ENCODE results near the gene FASN. TPM values are rescaled to one million over a fixed set of nuclear protein-coding genes. Genes with fewer than 3 reads are reported as not detected.

FASN gene
- total RNA-seq = 351 and 360 TPM in 2 replicates
- polyA plus RNA-seq = 101 and 130 TPM in 2 replicates
- 65.4 and 99.2 TPM in 2 replicates for polyA plus RNA-seq (2011; cell fraction: cytosol; rRNA removed)
- 138 and 140 TPM in 2 replicates for polyA plus RNA-seq (2011; cell fraction: nucleus; rRNA removed)
- polyA plus RNA-seq (2012) = 87.0 and 96.4 TPM in 2 replicates
- polyA minus RNA-seq = 113 and 145 TPM in 2 replicates
- polyA minus RNA-seq (2011; cell fraction: cytosol; rRNA and poly(A)+ RNA removed) = 182 TPM
- polyA minus RNA-seq (2011; cell fraction: nucleus; rRNA and poly(A)+ RNA removed) = 61.0 and 111 TPM in 2 replicates
- Bru-seq, nascent RNA = percentile 73 among the genes with signal in this experiment
- BruChase-seq, experiment 1, labeled RNA remaining after a 6-hour chase = percentile 98 among the genes with signal in this experiment
- BruChase-seq, experiment 2, labeled RNA remaining after a 2-hour chase = percentile 92 among the genes with signal in this experiment
- long read RNA-seq, full-length matches to known transcripts = 35 of 181 reads
- long read RNA-seq, partial matches to known transcripts = 95 of 181 reads
- long read RNA-seq, other reads (novel, unspliced or antisense) = 51 of 181 reads

GRCh38 chr17:82098169-82098938, at the start of gene FASN:
TSS of gene FASN (minus strand) at chr17:82098236. CDS start at chr17:82096445, 1,791 bp downstream.
- TF ChIP-seq GATA2 (IDR thresholded peaks at IDR 0.05; ENCODE audit: insufficient read depth, insufficient read length, low read depth, low read length) (no peak), JUN (IDR thresholded peaks at IDR 0.05; ENCODE audit: borderline replicate concordance, insufficient read depth, insufficient read length, low read depth) (no peak), POLR2AphosphoS5 (IDR thresholded peaks at IDR 0.05; ENCODE audit: insufficient read depth, low read depth, low read length) (peak; percentile 87), MAX (IDR thresholded peaks at IDR 0.05; ENCODE audit: insufficient read depth, insufficient read length) (peak; percentile 47), POLR2A (IDR thresholded peaks at IDR 0.05; ENCODE audit: low read depth, low read length) (peak; percentile 87), EZH2 (IDR thresholded peaks at IDR 0.05; ENCODE audit: borderline replicate concordance, low read depth, low read length, severe bottlenecking) (no peak)
- TF ChIP-seq, protein P1, sequence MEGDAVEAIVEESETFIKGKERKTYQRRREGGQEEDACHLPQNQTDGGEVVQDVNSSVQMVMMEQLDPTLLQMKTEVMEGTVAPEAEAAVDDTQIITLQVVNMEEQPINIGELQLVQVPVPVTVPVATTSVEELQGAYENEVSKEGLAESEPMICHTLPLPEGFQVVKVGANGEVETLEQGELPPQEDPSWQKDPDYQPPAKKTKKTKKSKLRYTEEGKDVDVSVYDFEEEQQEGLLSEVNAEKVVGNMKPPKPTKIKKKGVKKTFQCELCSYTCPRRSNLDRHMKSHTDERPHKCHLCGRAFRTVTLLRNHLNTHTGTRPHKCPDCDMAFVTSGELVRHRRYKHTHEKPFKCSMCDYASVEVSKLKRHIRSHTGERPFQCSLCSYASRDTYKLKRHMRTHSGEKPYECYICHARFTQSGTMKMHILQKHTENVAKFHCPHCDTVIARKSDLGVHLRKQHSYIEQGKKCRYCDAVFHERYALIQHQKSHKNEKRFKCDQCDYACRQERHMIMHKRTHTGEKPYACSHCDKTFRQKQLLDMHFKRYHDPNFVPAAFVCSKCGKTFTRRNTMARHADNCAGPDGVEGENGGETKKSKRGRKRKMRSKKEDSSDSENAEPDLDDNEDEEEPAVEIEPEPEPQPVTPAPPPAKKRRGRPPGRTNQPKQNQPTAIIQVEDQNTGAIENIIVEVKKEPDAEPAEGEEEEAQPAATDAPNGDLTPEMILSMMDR (IDR thresholded peaks at IDR 0.05; ENCODE audit: extremely low read depth in 1 of 2, insufficient read depth in 1 of 2, low read depth in 1 of 2, low read length in 2 of 2) = peak; percentile 25 to 56
- dilution Hi-C loops (cut with MboI; ENCODE audit: extremely low pct_ligation_motif_present, low sequenced_read_pairs) (no loop called here), intact Hi-C loops (cut with micrococcal nuclease) (loop anchor here (2.0 to 5.0 kb wide), 5 partner anchors 56 to 129 kb away; partner anchors contain the start of genes ASPSCR1, CENPX, LRRC45 and RAC3)
- Histone ChIP-seq H3K27ac (ENCODE audit: insufficient read depth, low read depth, low read length) (peak within 1 kb of the TSS; percentile 76), H3K79me2 (ENCODE audit: control insufficient read depth, insufficient read depth, low read length) (peaks cover 43% of the 10 kb centered on the region), H3K36me3 (ENCODE audit: control insufficient read depth in 2 of 2, extremely low read depth in 1 of 2, insufficient read depth in 2 of 2, low read length in 2 of 2) (peaks cover 11 to 15% of the 10 kb centered on the region in 2 experiments), H3K9me1 (replicated peaks; ENCODE audit: control insufficient read depth, extremely low read depth, insufficient read depth, low read length) (no peaks in the 10 kb centered on the region), H3K4me3 (replicated peaks in 1 of 3; ENCODE audit: insufficient read depth in 1 of 3, low read depth in 1 of 3, low read length in 3 of 3) (peak within 1 kb of the TSS; percentile 35 to 78 (median 54)), H3K4me1 (ENCODE audit: control insufficient read depth, extremely low read depth, insufficient read depth, low read length) (peaks cover 20% of the 10 kb centered on the region), H3K27me3 (ENCODE audit: control insufficient read depth in 2 of 2, insufficient read depth in 2 of 2, low read length in 2 of 2) (no peaks in the 10 kb centered on the region), H2AFZ (ENCODE audit: low read depth, low read length) (peak within 1 kb of the TSS; percentile 75), H3K9me3 (replicated peaks; ENCODE audit: control insufficient read depth, insufficient read depth, low read length) (no peaks in the 10 kb centered on the region), H3K4me2 (ENCODE audit: insufficient read depth, low read length) (peak within 1 kb of the TSS; percentile 61), H3K9ac (replicated peaks; ENCODE audit: extremely low read depth, insufficient read depth, low read length) (peak within 1 kb of the TSS; percentile 81), H4K20me1 (replicated peaks; ENCODE audit: control insufficient read depth, extremely low read depth, insufficient read depth, low read length) (no peaks in the 10 kb centered on the region)
- BruUV-seq (replicated peaks) = no TSS peak
- ChIA-PET CTCF (interaction anchor here (1.3 to 1.8 kb wide), 3 partner anchors 14 to 68 kb away, joined by 4 to 15 read pairs (median 6); partner anchors contain the start of genes DCXR and RAC3), POLR2A (interaction anchor here (0.6 to 2.2 kb wide), 4 partner anchors 8 to 35 kb away, joined by 3 to 10 read pairs (median 6); partner anchors contain the start of gene DUS1L)
- peak; percentile 78 for FAIRE-seq
- DNase-seq (ENCODE audit: low read depth, low spot score) = peak; percentile 93
